GM18951 (cell line): ENCODE measurements around the gene CRHR1.

Experiments used
- POLR2A ChIP-seq: IDR thresholded peaks from 4 replicates; pipeline ENCODE4 v1.6.1; 2011; ENCODE audit warnings: mild to moderate bottlenecking; ENCODE audit not compliant: insufficient read length, insufficient read depth; ENCODE audit errors: extremely low read depth
- in situ Hi-C: fragments of 300-500 bp; cut with MboI; formaldehyde crosslinking; loops from one replicate; pipeline ENCODE4 v1.12.0; 2022; ENCODE audit warnings: low sequenced_read_pairs, mixed read lengths, inconsistent platforms; ENCODE audit not compliant: unreplicated experiment

The CRHR1 gene

GRCh38 chr17:45867171-45867570, 83.1 kb downstream of the CRHR1 start:
- in situ Hi-C loops, result no loop called here
- TF ChIP-seq POLR2A, result no peak

DNA sequence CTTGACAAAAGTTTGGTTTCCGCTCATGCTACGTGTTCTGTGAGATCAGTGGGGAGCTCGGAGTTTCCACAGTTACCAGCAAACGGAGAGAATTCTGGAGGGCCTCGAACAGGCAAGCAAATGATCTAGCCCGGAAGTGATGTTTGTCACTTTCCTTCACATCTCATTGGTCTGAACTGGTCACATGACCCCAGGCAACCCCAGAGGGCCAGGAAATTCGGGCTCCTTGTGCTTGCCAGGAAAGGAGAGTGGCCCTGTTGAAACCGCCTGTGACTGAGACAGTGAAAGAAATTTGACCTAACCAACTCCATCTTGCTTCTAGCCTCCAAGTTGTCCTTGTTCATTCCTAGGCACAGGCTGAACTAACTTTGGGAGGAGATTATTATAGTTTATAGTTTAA, 83.6 kb downstream of the CRHR1 start:
- TF ChIP-seq POLR2A, result no peak
- in situ Hi-C loops, result no loop called here

DNA sequence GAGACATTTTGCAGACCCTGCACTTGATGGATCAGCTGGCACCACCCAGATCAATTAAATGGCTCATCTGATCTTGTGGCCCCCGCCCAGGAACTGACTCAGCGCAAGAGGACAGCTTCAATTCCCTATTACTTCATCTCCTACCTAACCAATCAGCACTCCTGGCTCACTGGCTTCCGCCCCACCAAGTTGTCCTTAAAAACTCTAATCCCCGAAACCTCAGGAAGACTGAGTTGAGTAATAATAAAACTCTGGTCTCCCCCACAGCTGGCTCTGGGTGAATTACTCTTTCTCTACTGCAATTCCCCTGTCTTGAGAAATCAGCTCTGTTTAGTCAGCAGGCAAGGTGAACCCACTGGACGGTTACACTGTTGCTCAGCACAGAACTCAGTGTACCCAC, 84.2 kb downstream of the CRHR1 start:
- in situ Hi-C loops, result no loop called here
- no peak for TF ChIP-seq POLR2A

DNA sequence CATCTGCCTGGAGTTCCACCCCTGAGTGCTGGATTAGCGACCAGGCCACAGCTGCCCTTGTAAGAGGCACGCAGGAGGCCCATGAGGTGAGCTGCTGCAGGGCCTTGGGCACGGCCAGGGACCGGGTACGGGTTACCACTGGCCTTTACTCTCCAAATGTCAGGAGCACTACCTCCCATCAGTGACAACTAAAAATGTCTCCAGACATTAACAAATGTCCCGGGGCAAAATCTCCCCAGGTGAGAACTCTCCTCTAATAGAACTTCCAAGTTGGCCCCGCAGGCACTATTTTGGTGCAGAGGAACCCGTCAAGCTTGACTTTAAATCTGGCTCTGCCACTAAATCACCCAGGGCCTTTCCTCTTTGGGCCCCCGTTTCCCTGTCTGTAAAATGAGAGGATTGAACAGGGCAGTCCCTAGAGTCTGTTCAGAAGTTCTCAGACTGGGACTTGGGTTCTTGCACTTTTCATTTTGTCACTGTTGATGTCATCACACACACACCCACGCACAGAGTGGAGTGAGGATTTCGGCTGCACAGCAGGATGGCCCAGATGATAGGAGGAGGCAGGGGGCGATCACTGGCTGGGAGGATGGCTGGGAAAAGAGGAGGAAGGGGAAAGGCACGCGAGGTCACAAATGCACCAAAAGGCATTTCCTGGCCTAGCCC, 85.7 kb downstream of the CRHR1 start:
- in situ Hi-C loops, result no loop called here

DNA sequence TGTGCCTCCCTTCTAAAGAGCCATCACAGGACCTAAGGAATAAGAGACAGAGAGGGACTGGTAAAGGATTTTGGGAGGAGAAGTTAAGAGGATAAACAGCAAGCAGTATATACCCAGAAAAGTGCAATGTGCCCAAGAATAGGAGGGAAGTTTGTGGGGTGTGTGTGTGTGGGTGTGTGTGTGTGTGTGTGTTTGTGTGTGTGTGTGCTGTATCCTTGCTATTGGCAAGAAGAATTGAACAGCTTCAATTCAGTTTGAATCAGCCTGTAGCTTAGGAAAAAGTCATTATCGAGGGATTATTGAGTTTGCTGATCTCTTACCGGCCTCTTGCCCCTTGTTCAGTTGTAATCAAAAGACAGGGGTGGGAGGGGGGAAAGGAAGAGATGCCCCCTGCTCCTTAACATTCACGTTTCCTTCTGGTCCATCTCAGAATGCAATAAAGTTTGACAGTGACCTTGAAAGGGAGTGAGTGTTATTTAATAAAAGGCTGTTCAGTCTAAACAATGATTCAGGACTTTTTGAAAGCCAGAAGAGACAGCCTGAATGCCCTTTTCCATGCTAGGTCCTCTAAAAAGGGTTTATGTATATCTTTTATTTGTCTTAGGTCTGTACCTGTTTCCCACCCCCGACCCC, 86.3 kb downstream of the CRHR1 start:
- TF ChIP-seq POLR2A, result no peak
- in situ Hi-C loops, result no loop called here

More for the DNA sequence above, 85.7 kb downstream of the CRHR1 start:
- no peak for TF ChIP-seq POLR2A

DNA sequence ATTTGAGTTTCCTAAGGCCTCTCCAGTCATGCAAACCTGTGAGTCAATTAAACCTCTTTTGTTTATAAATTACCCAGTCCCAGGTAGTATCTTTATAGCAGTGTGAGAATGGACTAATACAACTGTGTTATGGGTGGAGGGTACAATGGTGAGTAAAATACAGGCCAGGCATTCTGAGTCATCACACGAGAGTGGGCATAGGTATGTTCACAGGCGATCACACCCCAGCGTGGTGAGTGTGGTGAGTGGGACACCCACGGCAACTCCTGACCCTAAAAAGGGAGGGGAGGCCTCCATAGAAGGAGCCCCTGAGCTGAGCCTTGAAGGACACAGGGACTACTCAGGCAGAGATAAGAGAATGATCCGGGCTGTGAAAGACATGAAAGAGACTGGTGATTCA, 87.6 kb downstream of the CRHR1 start:
- in situ Hi-C loops, result no loop called here
- TF ChIP-seq POLR2A, result no peak

- in situ Hi-C loops, result no loop called here
- TF ChIP-seq POLR2A, result no peak
Observed at GRCh38 chr17:45873728-45874127, 89.6 kb downstream of the CRHR1 start.

DNA sequence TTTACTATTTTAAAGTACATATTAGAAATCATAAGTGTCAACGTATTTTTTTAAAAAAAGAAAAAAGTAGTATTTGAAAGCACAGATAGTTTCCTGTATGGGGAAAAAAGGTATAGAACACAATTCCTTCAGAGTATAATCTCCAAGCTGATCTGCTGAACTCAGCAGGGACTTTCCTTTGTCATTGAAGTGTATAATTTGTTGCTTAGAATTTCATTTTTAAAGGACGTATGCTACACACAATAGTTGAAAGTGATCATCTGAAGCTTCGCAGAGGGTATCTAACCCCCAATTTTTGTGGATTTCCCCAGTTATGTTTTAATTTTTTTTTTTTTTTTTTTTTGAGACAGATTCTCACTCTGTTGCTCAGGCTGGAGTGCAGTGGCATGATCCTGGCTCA, 90.0 kb downstream of the CRHR1 start:
- in situ Hi-C loops, result no loop called here
- TF ChIP-seq POLR2A, result no peak

GRCh38 chr17:45876539-45876938, 92.4 kb downstream of the CRHR1 start:
- no peak for TF ChIP-seq POLR2A
- in situ Hi-C loops, result no loop called here

DNA sequence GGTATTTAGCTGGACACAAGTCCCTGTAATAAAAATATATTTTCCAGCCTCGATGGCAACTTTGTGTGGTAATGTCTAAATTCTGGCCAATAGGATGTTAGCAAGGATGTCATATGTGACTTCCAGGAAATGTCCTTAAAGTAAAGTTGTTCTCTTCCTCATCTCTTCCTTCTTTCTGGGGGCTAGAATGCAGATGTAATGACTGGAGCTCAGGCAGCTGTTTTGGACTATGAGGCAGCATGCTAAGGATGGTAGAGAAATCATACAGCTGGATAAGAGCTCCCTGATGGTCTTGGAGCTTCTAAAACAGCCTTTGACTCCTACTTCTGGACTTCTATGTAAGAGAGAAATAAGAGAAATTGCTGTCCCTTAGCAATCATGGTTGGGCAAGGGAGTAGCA, 93.3 kb downstream of the CRHR1 start:
- no peak for TF ChIP-seq POLR2A
- in situ Hi-C loops, result no loop called here

- in situ Hi-C loops, result no loop called here
- no peak for TF ChIP-seq POLR2A
Observed at GRCh38 chr17:45883063-45883462, 98.9 kb downstream of the CRHR1 start.
